GM12878 (cell line): ENCODE data around the gene SPATA2. TPM values are rescaled to one million over a fixed set of nuclear protein-coding genes. Genes with fewer than 3 reads are reported as not detected.

Experiments
- ATF3 ChIP-seq: IDR thresholded peaks from 2 replicates; pipeline ENCODE4 v1.6.1; 2011; ENCODE audit warnings: low read depth, mild to moderate bottlenecking, low read length, moderate library complexity, borderline replicate concordance; ENCODE audit errors: extremely low read depth
- ESRRA ChIP-seq: IDR thresholded peaks from 2 replicates; pipeline ENCODE4 v1.6.1; 2012; ENCODE audit warnings: mild to moderate bottlenecking, low read length, improper control_type of control experiment
- JUNB ChIP-seq: IDR thresholded peaks from 2 replicates; pipeline ENCODE4 v1.6.1; 2016; ENCODE audit warnings: antibody characterized with exemption, mild to moderate bottlenecking
- MYC ChIP-seq: IDR thresholded peaks from 2 replicates; pipeline ENCODE4 v1.6.1; 2011; ENCODE audit warnings: mild to moderate bottlenecking, low read length, moderate library complexity, inconsistent platforms; ENCODE audit not compliant: insufficient read depth, insufficient replicate concordance, insufficient read length, severe bottlenecking
- NR2F1 ChIP-seq: fragments of 450-650 bp; conservative IDR thresholded peaks from 2 replicates; pipeline ENCODE4 v1.6.1; 2017; ENCODE audit warnings: mild to moderate bottlenecking
- PAX8 ChIP-seq: fragments of 450-650 bp; IDR thresholded peaks from 2 replicates; pipeline ENCODE4 v1.6.1; 2017; ENCODE audit warnings: mild to moderate bottlenecking, moderate library complexity
- POLR2A ChIP-seq: IDR thresholded peaks from 2 replicates; pipeline ENCODE4 v1.6.1; 2011; ENCODE audit warnings: low read depth, mild to moderate bottlenecking, low read length
- RFX5 ChIP-seq: IDR thresholded peaks from 2 replicates; pipeline ENCODE4 v1.6.1; 2011; ENCODE audit warnings: low read depth, low read length, improper control_type of control experiment
- SUZ12 ChIP-seq: fragments of 200-600 bp; sonication (generic); IDR thresholded peaks from one replicate; pipeline ENCODE4 v1.6.1; 2018; ENCODE audit warnings: antibody characterized with exemption, mild to moderate bottlenecking; ENCODE audit not compliant: unreplicated experiment
- ZBTB11 ChIP-seq: fragments of 450-650 bp; formaldehyde crosslinking; IDR thresholded peaks from 2 replicates; pipeline ENCODE4 v1.5.0; 2022; ENCODE audit warnings: mild to moderate bottlenecking, missing genetic modification characterization
- ZNF24 ChIP-seq: fragments of 450-650 bp; IDR thresholded peaks from 2 replicates; pipeline ENCODE4 v1.6.1; 2017; ENCODE audit warnings: antibody characterized with exemption, mild to moderate bottlenecking
- polyA plus RNA-seq, 11 experiments: library from polyadenylated mRNA; depleted of rRNA in 4 of 11; unstranded in 6 of 11; stranded (reverse) in 5 of 11; fragments of >200 nt; fragmentation: Nextera tagmentation in 4 of 11; fragmentation: Illumina TruSeq in 1 of 11; extraction: Ambion mirVana in 4 of 11; extraction: Trizol in 1 of 11; gene quantifications; 1 replicate in 1 of 11; 2 replicates in 10 of 11; pipeline versions ENCODE4 v1.2.1 to v1.2.3, GENCODE V29; 2011 to 2016; ENCODE audit warnings: inconsistent platforms in 2 of 11, missing spikeins in 2 of 11, low read depth in 1 of 11
- total RNA-seq, 4 experiments: library from RNA; depleted of rRNA in 3 of 4; stranded (reverse); fragments of >200 nt in 3 of 4; fragmentation: Illumina TruSeq in 1 of 4; extraction: Trizol in 1 of 4; gene quantifications; 2 replicates each; pipeline versions ENCODE4 v1.2.1 to v1.2.3, GENCODE V29; 2013 to 2021
- TF ChIP-seq, protein P1 (sequence below): IDR thresholded peaks from 2 replicates; pipeline ENCODE4 v1.6.1; 2012; ENCODE audit warnings: low read depth, low read length, improper control_type of control experiment
- TF ChIP-seq, protein P2 (sequence below): fragments of 450-650 bp; IDR thresholded peaks from 2 replicates; pipeline ENCODE4 v1.6.1; 2018; ENCODE audit warnings: mild to moderate bottlenecking, low read depth, moderate library complexity; ENCODE audit not compliant: partially characterized antibody
- TF ChIP-seq, protein P3 (sequence below): IDR thresholded peaks from 2 replicates; pipeline ENCODE4 v1.6.1; 2012; ENCODE audit warnings: low read length, inconsistent platforms

The SPATA2 gene
- total and polyA plus RNA-seq, 10 of the 15 experiments (the other 5 are each of a cell fraction or from before 2014, with no cell fraction given) = 0.93 to 11.7 (median 5.6) TPM

GRCh38 chr20:49938173-49939163 lies 23.1 kb upstream of the SPATA2 start (continued):
- TF ChIP-seq, protein P1, sequence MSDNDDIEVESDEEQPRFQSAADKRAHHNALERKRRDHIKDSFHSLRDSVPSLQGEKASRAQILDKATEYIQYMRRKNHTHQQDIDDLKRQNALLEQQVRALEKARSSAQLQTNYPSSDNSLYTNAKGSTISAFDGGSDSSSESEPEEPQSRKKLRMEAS = no peak
- TF ChIP-seq ATF3 = no peak
- TF ChIP-seq ZNF24 = no peak
- TF ChIP-seq MYC = no peak
- TF ChIP-seq, protein P2, sequence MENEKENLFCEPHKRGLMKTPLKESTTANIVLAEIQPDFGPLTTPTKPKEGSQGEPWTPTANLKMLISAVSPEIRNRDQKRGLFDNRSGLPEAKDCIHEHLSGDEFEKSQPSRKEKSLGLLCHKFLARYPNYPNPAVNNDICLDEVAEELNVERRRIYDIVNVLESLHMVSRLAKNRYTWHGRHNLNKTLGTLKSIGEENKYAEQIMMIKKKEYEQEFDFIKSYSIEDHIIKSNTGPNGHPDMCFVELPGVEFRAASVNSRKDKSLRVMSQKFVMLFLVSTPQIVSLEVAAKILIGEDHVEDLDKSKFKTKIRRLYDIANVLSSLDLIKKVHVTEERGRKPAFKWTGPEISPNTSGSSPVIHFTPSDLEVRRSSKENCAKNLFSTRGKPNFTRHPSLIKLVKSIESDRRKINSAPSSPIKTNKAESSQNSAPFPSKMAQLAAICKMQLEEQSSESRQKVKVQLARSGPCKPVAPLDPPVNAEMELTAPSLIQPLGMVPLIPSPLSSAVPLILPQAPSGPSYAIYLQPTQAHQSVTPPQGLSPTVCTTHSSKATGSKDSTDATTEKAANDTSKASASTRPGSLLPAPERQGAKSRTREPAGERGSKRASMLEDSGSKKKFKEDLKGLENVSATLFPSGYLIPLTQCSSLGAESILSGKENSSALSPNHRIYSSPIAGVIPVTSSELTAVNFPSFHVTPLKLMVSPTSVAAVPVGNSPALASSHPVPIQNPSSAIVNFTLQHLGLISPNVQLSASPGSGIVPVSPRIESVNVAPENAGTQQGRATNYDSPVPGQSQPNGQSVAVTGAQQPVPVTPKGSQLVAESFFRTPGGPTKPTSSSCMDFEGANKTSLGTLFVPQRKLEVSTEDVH = no peak
- TF ChIP-seq ZBTB11 = no peak
- TF ChIP-seq POLR2A = no peak
- no peak for TF ChIP-seq SUZ12
- TF ChIP-seq, protein P3, sequence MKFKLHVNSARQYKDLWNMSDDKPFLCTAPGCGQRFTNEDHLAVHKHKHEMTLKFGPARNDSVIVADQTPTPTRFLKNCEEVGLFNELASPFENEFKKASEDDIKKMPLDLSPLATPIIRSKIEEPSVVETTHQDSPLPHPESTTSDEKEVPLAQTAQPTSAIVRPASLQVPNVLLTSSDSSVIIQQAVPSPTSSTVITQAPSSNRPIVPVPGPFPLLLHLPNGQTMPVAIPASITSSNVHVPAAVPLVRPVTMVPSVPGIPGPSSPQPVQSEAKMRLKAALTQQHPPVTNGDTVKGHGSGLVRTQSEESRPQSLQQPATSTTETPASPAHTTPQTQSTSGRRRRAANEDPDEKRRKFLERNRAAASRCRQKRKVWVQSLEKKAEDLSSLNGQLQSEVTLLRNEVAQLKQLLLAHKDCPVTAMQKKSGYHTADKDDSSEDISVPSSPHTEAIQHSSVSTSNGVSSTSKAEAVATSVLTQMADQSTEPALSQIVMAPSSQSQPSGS = no peak
- TF ChIP-seq NR2F1 = 0 out of 2 replicates have a peak, but pooled peaks have one; percentile 12
- TF ChIP-seq ESRRA = no peak
- no peak for TF ChIP-seq JUNB
- TF ChIP-seq RFX5 = no peak
- no peak for TF ChIP-seq PAX8
